Endothelial cell of umbilical vein (primary cell): ENCODE measurements around the gene IL32. TPM values are rescaled to one million over a fixed set of nuclear protein-coding genes. Genes with fewer than 3 reads are reported as not detected.

Experiments
- BruUV-seq: library from RNA; stranded (reverse); fragments of 400-500 nt; replicated peaks from 2 replicates; lab custom pipeline; 2021; lab: Mats Ljungman, UMichigan
- CTCF ChIA-PET: fragments of 300-600, 350-600 bp; sonication (Branson Sonifier 250); formaldehyde crosslinking; loops from one replicate; lab custom pipeline; 2021; ENCODE audit warnings: antibody characterized with exemption, inconsistent platforms; lab: Charles Lee
- POLR2A ChIA-PET: fragments of 300-600, 350-600 bp; sonication (Branson Sonifier 250); formaldehyde crosslinking; loops from one replicate; lab custom pipeline; 2021; ENCODE audit warnings: antibody characterized with exemption, inconsistent platforms; lab: Charles Lee
- DNase-seq: peaks from one replicate; pipeline ENCODE4 v3.0.0-alpha.2; 2011; ENCODE audit warnings: low read depth, low spot score
- FAIRE-seq: peaks from 2 replicates; lab custom pipeline; 2011; peaks lifted over from hg19 to GRCh38; lab: Jason Lieb, UNC
- H2AFZ ChIP-seq: 2 replicates; pipeline ENCODE4 v1.6.0; 2012; ENCODE audit warnings: low read depth, low read length, control low read depth, inconsistent platforms
- H3K27ac ChIP-seq: 2 replicates; pipeline ENCODE4 v1.5.1; 2011; ENCODE audit warnings: low read depth, mild to moderate bottlenecking, control low read depth, low read length, moderate library complexity; ENCODE audit not compliant: insufficient read depth
- H3K27me3 ChIP-seq, 2 experiments: 2 replicates each; pipeline versions ENCODE4 v1.6.0 to v1.6.1; 2011; ENCODE audit warnings: low read length in 2 of 2, mixed read lengths in 1 of 2; ENCODE audit not compliant: control insufficient read depth in 2 of 2, insufficient read depth in 2 of 2
- H3K36me3 ChIP-seq, 2 experiments: 2 replicates in 1 of 2; 3 replicates in 1 of 2; pipeline ENCODE4 v1.5.1; 2011; ENCODE audit warnings: low read length in 2 of 2, mild to moderate bottlenecking in 1 of 2, moderate library complexity in 1 of 2; ENCODE audit not compliant: control insufficient read depth in 2 of 2, insufficient read depth in 2 of 2; ENCODE audit errors: extremely low read depth in 1 of 2
- H3K4me1 ChIP-seq: 3 replicates; pipeline ENCODE4 v1.5.1; 2011; ENCODE audit warnings: mild to moderate bottlenecking, low read length; ENCODE audit not compliant: control insufficient read depth, insufficient read depth; ENCODE audit errors: extremely low read depth
- H3K4me2 ChIP-seq: 2 replicates; pipeline ENCODE4 v1.6.1; 2011; ENCODE audit warnings: low read length, control low read depth, mixed read lengths; ENCODE audit not compliant: insufficient read depth
- H3K4me3 ChIP-seq, 3 experiments: fragments of 200-600 bp in 1 of 3; sonication (generic), shearing (Covaris generic) in 1 of 3; replicated peaks in 1 of 3; 2 replicates each; pipeline ENCODE4 v1.5.1; 2011 to 2016; ENCODE audit warnings: control low read depth in 3 of 3, low read length in 3 of 3, mild to moderate bottlenecking in 2 of 3, inconsistent platforms in 1 of 3, low read depth in 1 of 3, moderate library complexity in 1 of 3; ENCODE audit not compliant: insufficient read depth in 1 of 3
- H3K79me2 ChIP-seq: 2 replicates; pipeline ENCODE4 v1.6.0; 2012; ENCODE audit warnings: low read length, inconsistent platforms; ENCODE audit not compliant: control insufficient read depth, insufficient read depth
- H3K9ac ChIP-seq: replicated peaks from 2 replicates; pipeline ENCODE3; 2011; ENCODE audit warnings: low read length, control low read depth; ENCODE audit not compliant: insufficient read depth; ENCODE audit errors: extremely low read depth
- H3K9me1 ChIP-seq: replicated peaks from 3 replicates; pipeline ENCODE4 v1.6.0; 2011; ENCODE audit warnings: mild to moderate bottlenecking, low read length; ENCODE audit not compliant: control insufficient read depth, insufficient read depth; ENCODE audit errors: extremely low read depth
- H3K9me3 ChIP-seq: replicated peaks from 2 replicates; pipeline ENCODE4 v1.5.1; 2012; ENCODE audit warnings: low read length, inconsistent platforms; ENCODE audit not compliant: control insufficient read depth, insufficient read depth
- H4K20me1 ChIP-seq: replicated peaks from 2 replicates; pipeline ENCODE3; 2011; ENCODE audit warnings: mild to moderate bottlenecking, low read length; ENCODE audit not compliant: control insufficient read depth, insufficient read depth; ENCODE audit errors: extremely low read depth
- EZH2 ChIP-seq: IDR thresholded peaks from 2 replicates; pipeline ENCODE4 v1.6.1; 2012; ENCODE audit warnings: borderline replicate concordance, low read depth, mild to moderate bottlenecking, moderate library complexity, low read length, inconsistent platforms; ENCODE audit not compliant: severe bottlenecking
- FOS ChIP-seq: IDR thresholded peaks from 2 replicates; pipeline ENCODE4 v1.6.1; 2011; ENCODE audit warnings: mild to moderate bottlenecking, low read length, moderate library complexity, borderline replicate concordance; ENCODE audit not compliant: insufficient read depth
- GATA2 ChIP-seq: IDR thresholded peaks from 2 replicates; pipeline ENCODE4 v1.7.0; 2011; ENCODE audit warnings: low read depth, mild to moderate bottlenecking, moderate library complexity, mixed read lengths, low read length; ENCODE audit not compliant: insufficient read length, insufficient read depth
- JUN ChIP-seq: IDR thresholded peaks from 2 replicates; pipeline ENCODE4 v1.6.1; 2011; ENCODE audit warnings: borderline replicate concordance, low read depth; ENCODE audit not compliant: insufficient read length, insufficient read depth
- MAX ChIP-seq: IDR thresholded peaks from 2 replicates; pipeline ENCODE4 v1.6.1; 2011; ENCODE audit not compliant: insufficient read depth, insufficient read length
- MYC ChIP-seq: IDR thresholded peaks from one replicate; pipeline ENCODE4 v1.6.1; 2011; ENCODE audit warnings: mild to moderate bottlenecking, low read depth, low read length
- POLR2A ChIP-seq: IDR thresholded peaks from 2 replicates; pipeline ENCODE4 v1.6.1; 2012; ENCODE audit warnings: low read depth, mild to moderate bottlenecking, control low read depth, low read length
- POLR2AphosphoS5 ChIP-seq: IDR thresholded peaks from 2 replicates; pipeline ENCODE4 v1.6.1; 2012; ENCODE audit warnings: low read depth, mild to moderate bottlenecking, control low read depth, low read length, moderate library complexity; ENCODE audit not compliant: insufficient read depth
- dilution Hi-C: fragments of 300-500 bp; cut with MboI; formaldehyde crosslinking; loops from one replicate; pipeline ENCODE4 v1.15.0; 2019; ENCODE audit warnings: low sequenced_read_pairs; ENCODE audit not compliant: extremely low pct_ligation_motif_present
- intact Hi-C: fragments of 100-400 bp; cut with micrococcal nuclease; formaldehyde crosslinking; loops from one replicate; pipeline ENCODE4 v1.10.0; 2022
- polyA plus RNA-seq, 4 experiments: library from polyadenylated mRNA; depleted of rRNA in 3 of 4; stranded (reverse) in 3 of 4; unstranded in 1 of 4; fragments of >200 nt; gene quantifications; 2 replicates each; pipeline versions ENCODE4 v1.2.1 to v1.2.3, GENCODE V29; 2011 to 2012; ENCODE audit warnings: missing spikeins in 1 of 4
- total RNA-seq: library from RNA; stranded (reverse); gene quantifications from 2 replicates; pipeline ENCODE4 v1.2.3, GENCODE V29; 2021

Gene IL32
- total and polyA plus RNA-seq, 2 donors (not counting 3 experiments of a cell fraction or from before 2014, with no cell fraction given) = 55.7 to 336 TPM

GRCh38 chr16:3020604-3021448, 44.6 kb upstream of the IL32 start:
- CTCF ChIA-PET = interaction anchor here (1.2 to 6.1 kb wide), 7 partner anchors 7 to 38 kb away, joined by 7 to 52 read pairs (median 9); no protein-coding TSS in a partner anchor
- H3K4me3 ChIP-seq = peak overlapping the region; percentile 61 to 83 (median 75)
- POLR2A ChIA-PET = interaction anchor here (0.6 to 2.2 kb wide), 9 partner anchors 7 to 138 kb away, joined by 3 to 16 read pairs (median 5); partner anchors contain the start of gene ZNF213
- peak overlapping the region; percentile 99 for H3K9ac ChIP-seq
- no peaks in the 10 kb centered on the region for H3K9me3 ChIP-seq
- peak overlapping the region; percentile 98 for H3K27ac ChIP-seq
- H3K4me1 ChIP-seq = peaks cover 18% of the 10 kb centered on the region
- DNase-seq (peak; percentile 86), FAIRE-seq (peak; percentile 93)
- BruUV-seq = no TSS peak
- peaks cover 2% of the 10 kb centered on the region for H3K79me2 ChIP-seq
- H3K9me1 ChIP-seq = no peaks in the 10 kb centered on the region
- peaks cover 0 to 2% of the 10 kb centered on the region in 2 experiments for H3K27me3 ChIP-seq
- no peak overlapping the region for H2AFZ ChIP-seq
- dilution Hi-C loops = no loop called here
- no peaks in the 10 kb centered on the region for H3K36me3 ChIP-seq
- TF ChIP-seq MYC (peak; percentile 67), POLR2AphosphoS5 (peak; percentile 97), JUN (peak; percentile 75), POLR2A (peak; percentile 32), GATA2 (no peak), EZH2 (no peak), FOS (peak; percentile 97), MAX (peak; percentile 21)
- no peaks in the 10 kb centered on the region for H4K20me1 ChIP-seq
- H3K4me2 ChIP-seq = peak overlapping the region; percentile 83
- intact Hi-C loops = loop anchor here (1.0 to 2.0 kb wide), 3 partner anchors 17 to 116 kb away; partner anchors contain the start of gene PAQR4
